HG03457 (cell line): ENCODE measurements around the gene ANKRD13B.
"Not testable (repeated sequence)": the region's sequence is repeated elsewhere in the genome, so short reads cannot be mapped to it uniquely, and the experiment has no call there.

ENCODE experiments used
- ATAC-seq: cut with Tn5 transposase; IDR thresholded peaks from one replicate; pipeline ENCODE4 v1.9.1; 2021; ENCODE audit warnings: moderate number of reproducible peaks; ENCODE audit not compliant: unreplicated experiment

Gene ANKRD13B

GRCh38 chr17:29640413-29640812 lies 47.5 kb downstream of the ANKRD13B start:
- no peak for ATAC-seq

GRCh38 chr17:29640981-29641642 lies 48.2 kb downstream of the ANKRD13B start:
- no peak for ATAC-seq

- no peak for ATAC-seq
Measured at GRCh38 chr17:29642171-29642611, 49.3 kb downstream of the ANKRD13B start.

- no peak for ATAC-seq
Measured at GRCh38 chr17:29643817-29644160, 50.9 kb downstream of the ANKRD13B start.

- ATAC-seq = no peak
Measured at GRCh38 chr17:29645515-29646051, 52.7 kb downstream of the ANKRD13B start.

- no peak for ATAC-seq
Measured at GRCh38 chr17:29648005-29648404, 55.1 kb downstream of the ANKRD13B start.

GRCh38 chr17:29649359-29649758 lies 56.4 kb downstream of the ANKRD13B start:
- ATAC-seq = no peak

- no peak for ATAC-seq
Measured at GRCh38 chr17:29650396-29650795, 57.5 kb downstream of the ANKRD13B start.

GRCh38 chr17:29651913-29652312 lies 59.0 kb downstream of the ANKRD13B start:
- not testable (repeated sequence) for ATAC-seq

- ATAC-seq = no peak
Measured at GRCh38 chr17:29652976-29653375, 60.0 kb downstream of the ANKRD13B start.

GRCh38 chr17:29653995-29654714 lies 61.2 kb downstream of the ANKRD13B start:
- no peak for ATAC-seq

GRCh38 chr17:29655323-29655722 lies 62.4 kb downstream of the ANKRD13B start:
- no peak for ATAC-seq

- no peak for ATAC-seq
Measured at GRCh38 chr17:29659155-29659554, 66.2 kb downstream of the ANKRD13B start.

GRCh38 chr17:29661213-29661612 lies 68.3 kb downstream of the ANKRD13B start:
- no peak for ATAC-seq

- no peak for ATAC-seq
Measured at GRCh38 chr17:29663155-29663554, 70.2 kb downstream of the ANKRD13B start.
